Muscle of leg (tissue), 9 donors: ENCODE data around the gene MYH9. TPM values are rescaled to one million over a fixed set of nuclear protein-coding genes. Genes with fewer than 3 reads are reported as not detected.

ENCODE experiments used
- polyA plus RNA-seq, 8 donors: library from polyadenylated mRNA; unstranded; fragments of 120-200 nt; gene quantifications; one replicate each; pipeline versions ENCODE4 v1.2.1 to v1.2.3, GENCODE V29; 2013; ENCODE audit warnings: inconsistent platforms in 1 of 8, low replicate concordance in 1 of 8; ENCODE audit not compliant: insufficient read length in 8 of 8, insufficient read depth in 1 of 8
- total RNA-seq: library from RNA; stranded (reverse); fragments of 120-200 nt; gene quantifications from one replicate; pipeline ENCODE4 v1.2.4, GENCODE V29; 2013

The MYH9 gene
- total and polyA plus RNA-seq, 9 donors = 61.9 to 160 (median 122) TPM

Other genes starting within 250 kb of the MYH9 start
- gene APOL3, start 227.2 kb downstream of the MYH9 start, total RNA-seq = 11.8 TPM
- 10 to 100 TPM in 4 of 8 donors, 1 to 10 TPM in 4; 7.3 to 13.8 (median 10.3) TPM for gene APOL3, start 227.2 kb downstream of the MYH9 start, polyA plus RNA-seq
- gene APOL4, start 186.2 kb downstream of the MYH9 start, total RNA-seq = 19.4 TPM
- gene APOL4, start 186.2 kb downstream of the MYH9 start, polyA plus RNA-seq = 10 to 100 TPM in 7 of 8 donors, 1 to 10 TPM in 1; 8.4 to 22.7 (median 21.2) TPM
- 16.9 TPM for gene APOL2, start 148.4 kb downstream of the MYH9 start, total RNA-seq
- gene APOL2, start 148.4 kb downstream of the MYH9 start, polyA plus RNA-seq = 10 to 100 TPM; 15.9 to 23.8 (median 19.5) TPM
- 2.3 TPM for gene APOL1, start 134.8 kb downstream of the MYH9 start, total RNA-seq
- 1 to 10 TPM; 3.4 to 6.7 (median 4.0) TPM for gene APOL1, start 134.8 kb downstream of the MYH9 start, polyA plus RNA-seq
- gene TXN2, start 93.7 kb upstream of the MYH9 start, total RNA-seq = 25.5 TPM
- gene TXN2, start 93.7 kb upstream of the MYH9 start, polyA plus RNA-seq = 100 to 1,000 TPM; 107 to 127 (median 116) TPM
- 11.1 TPM for gene FOXRED2, start 119.1 kb upstream of the MYH9 start, total RNA-seq
- gene FOXRED2, start 119.1 kb upstream of the MYH9 start, polyA plus RNA-seq = 10 to 100 TPM; 16.3 to 24.5 (median 17.9) TPM
- gene EIF3D, start 141.2 kb upstream of the MYH9 start, total RNA-seq = 170 TPM
- gene EIF3D, start 141.2 kb upstream of the MYH9 start, polyA plus RNA-seq = 100 to 1,000 TPM; 174 to 214 (median 194) TPM